GM12878 (cell line): Measurements from ENCODE around the gene WDR91. TPM values are rescaled to one million over a fixed set of nuclear protein-coding genes. Genes with fewer than 3 reads are reported as not detected.

Experiments used
- ATF7 ChIP-seq: fragments of 450-650 bp; IDR thresholded peaks from 2 replicates; pipeline ENCODE4 v1.6.1; 2016; ENCODE audit warnings: low read depth, mild to moderate bottlenecking
- CBX5 ChIP-seq: sonication (generic); IDR thresholded peaks from 2 replicates; pipeline ENCODE4 v1.6.1; 2016; ENCODE audit warnings: low read depth, moderate library complexity, mild to moderate bottlenecking, inconsistent platforms
- HCFC1 ChIP-seq: fragments of 150-350 bp; IDR thresholded peaks from 2 replicates; pipeline ENCODE4 v1.6.1; 2014; ENCODE audit warnings: low read length
- IKZF1 ChIP-seq: fragments of 450-650 bp; conservative IDR thresholded peaks from 2 replicates; pipeline ENCODE4 v1.6.1; 2017; ENCODE audit warnings: antibody characterized with exemption, mild to moderate bottlenecking
- MTA3 ChIP-seq: IDR thresholded peaks from 2 replicates; pipeline ENCODE4 v1.6.1; 2012; ENCODE audit warnings: low read length, inconsistent platforms, borderline replicate concordance
- MYB ChIP-seq: fragments of 150-350 bp; IDR thresholded peaks from 2 replicates; pipeline ENCODE4 v1.6.1; 2014; ENCODE audit warnings: mild to moderate bottlenecking, low read depth, low read length, borderline replicate concordance
- NRF1 ChIP-seq: conservative IDR thresholded peaks from 2 replicates; pipeline ENCODE4 v1.6.1; 2011; ENCODE audit warnings: mild to moderate bottlenecking, low read depth, low read length, improper control_type of control experiment
- PML ChIP-seq: IDR thresholded peaks from 2 replicates; pipeline ENCODE4 v1.6.1; 2012; ENCODE audit warnings: low read length, inconsistent platforms
- RAD51 ChIP-seq: fragments of 450-650 bp; IDR thresholded peaks from 2 replicates; pipeline ENCODE4 v1.6.1; 2016; ENCODE audit warnings: moderate library complexity, mild to moderate bottlenecking, inconsistent platforms
- RELA ChIP-seq: fragments of 450-650 bp; IDR thresholded peaks from 2 replicates; pipeline ENCODE4 v1.8.0; 2014; ENCODE audit warnings: borderline replicate concordance; ENCODE audit not compliant: partially characterized antibody
- SMAD1 ChIP-seq: fragments of 450-650 bp; IDR thresholded peaks from 2 replicates; pipeline ENCODE4 v1.6.1; 2018; ENCODE audit warnings: mild to moderate bottlenecking, low read depth; ENCODE audit not compliant: partially characterized antibody
- SPI1 ChIP-seq: IDR thresholded peaks from 2 replicates; pipeline ENCODE4 v1.6.1; 2011; ENCODE audit warnings: low read depth, mild to moderate bottlenecking, low read length, moderate library complexity, borderline replicate concordance; ENCODE audit not compliant: insufficient read depth
- polyA plus RNA-seq, 11 experiments: library from polyadenylated mRNA; depleted of rRNA in 4 of 11; unstranded in 6 of 11; stranded (reverse) in 5 of 11; fragments of >200 nt; fragmentation: Nextera tagmentation in 4 of 11; fragmentation: Illumina TruSeq in 1 of 11; extraction: Ambion mirVana in 4 of 11; extraction: Trizol in 1 of 11; gene quantifications; 1 replicate in 1 of 11; 2 replicates in 10 of 11; pipeline versions ENCODE4 v1.2.1 to v1.2.3, GENCODE V29; 2011 to 2016; ENCODE audit warnings: inconsistent platforms in 2 of 11, missing spikeins in 2 of 11, low read depth in 1 of 11
- total RNA-seq, 4 experiments: library from RNA; depleted of rRNA in 3 of 4; stranded (reverse); fragments of >200 nt in 3 of 4; fragmentation: Illumina TruSeq in 1 of 4; extraction: Trizol in 1 of 4; gene quantifications; 2 replicates each; pipeline versions ENCODE4 v1.2.1 to v1.2.3, GENCODE V29; 2013 to 2021
- TF ChIP-seq, protein P1 (sequence below): fragments of 450-650 bp; IDR thresholded peaks from 2 replicates; pipeline ENCODE4 v1.6.1; 2018; ENCODE audit warnings: mild to moderate bottlenecking, low read depth, moderate library complexity; ENCODE audit not compliant: partially characterized antibody
- TF ChIP-seq, protein P2 (sequence below): IDR thresholded peaks from 2 replicates; pipeline ENCODE4 v1.6.1; 2012; ENCODE audit warnings: improper control_type of control experiment, low read depth, low read length; ENCODE audit not compliant: insufficient replicate concordance
- TF ChIP-seq, protein P3 (sequence below): fragments of 450-650 bp; IDR thresholded peaks from 2 replicates; pipeline ENCODE4 v1.6.1; 2017; ENCODE audit warnings: mild to moderate bottlenecking, low read depth, inconsistent platforms; ENCODE audit not compliant: poor library complexity, severe bottlenecking
- TF ChIP-seq, protein P4 (sequence below): fragments of 450-650 bp; IDR thresholded peaks from 2 replicates; pipeline ENCODE4 v1.6.1; 2017; ENCODE audit warnings: mild to moderate bottlenecking, moderate library complexity

The WDR91 gene
- total and polyA plus RNA-seq, 10 of the 15 experiments (the other 5 are each of a cell fraction or from before 2014, with no cell fraction given): 7.6 to 83.3 (median 16.5) TPM

DNA sequence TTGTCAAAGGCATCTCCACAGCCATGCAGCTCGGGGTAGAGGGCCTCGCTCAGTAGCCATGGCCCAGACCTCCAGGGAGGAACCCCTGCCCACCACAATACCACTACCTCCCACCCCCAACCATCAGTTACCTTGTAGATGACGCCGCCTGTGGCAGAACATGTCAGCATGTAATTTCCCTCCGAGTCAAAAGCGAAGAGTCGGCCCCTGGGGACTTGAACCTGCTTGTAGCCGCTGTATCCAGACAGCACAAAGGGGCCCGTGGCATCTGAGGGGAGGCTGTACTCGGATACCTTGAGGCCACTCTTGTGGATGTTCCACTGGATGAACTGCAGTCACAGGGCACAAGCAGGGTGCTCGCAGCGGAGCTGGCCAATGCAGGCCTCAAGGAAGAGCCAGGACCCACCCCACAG lies 24.5 kb downstream of the WDR91 start (continued):
- TF ChIP-seq MYB (no peak), SPI1 (peak; percentile 69; the same call in 1 of the 2 replicates), NRF1 (no peak), RELA (peak; percentile 100), IKZF1 (peak; percentile 90), ATF7 (peak; percentile 91), CBX5 (no peak), PML (peak; percentile 50; the same call in 1 of the 2 replicates), SMAD1 (peak; percentile 79), MTA3 (no peak), HCFC1 (peak; percentile 12; the same call in 1 of the 2 replicates), RAD51 (peak; percentile 23; the same call in 1 of the 2 replicates)
- TF ChIP-seq, protein P1, sequence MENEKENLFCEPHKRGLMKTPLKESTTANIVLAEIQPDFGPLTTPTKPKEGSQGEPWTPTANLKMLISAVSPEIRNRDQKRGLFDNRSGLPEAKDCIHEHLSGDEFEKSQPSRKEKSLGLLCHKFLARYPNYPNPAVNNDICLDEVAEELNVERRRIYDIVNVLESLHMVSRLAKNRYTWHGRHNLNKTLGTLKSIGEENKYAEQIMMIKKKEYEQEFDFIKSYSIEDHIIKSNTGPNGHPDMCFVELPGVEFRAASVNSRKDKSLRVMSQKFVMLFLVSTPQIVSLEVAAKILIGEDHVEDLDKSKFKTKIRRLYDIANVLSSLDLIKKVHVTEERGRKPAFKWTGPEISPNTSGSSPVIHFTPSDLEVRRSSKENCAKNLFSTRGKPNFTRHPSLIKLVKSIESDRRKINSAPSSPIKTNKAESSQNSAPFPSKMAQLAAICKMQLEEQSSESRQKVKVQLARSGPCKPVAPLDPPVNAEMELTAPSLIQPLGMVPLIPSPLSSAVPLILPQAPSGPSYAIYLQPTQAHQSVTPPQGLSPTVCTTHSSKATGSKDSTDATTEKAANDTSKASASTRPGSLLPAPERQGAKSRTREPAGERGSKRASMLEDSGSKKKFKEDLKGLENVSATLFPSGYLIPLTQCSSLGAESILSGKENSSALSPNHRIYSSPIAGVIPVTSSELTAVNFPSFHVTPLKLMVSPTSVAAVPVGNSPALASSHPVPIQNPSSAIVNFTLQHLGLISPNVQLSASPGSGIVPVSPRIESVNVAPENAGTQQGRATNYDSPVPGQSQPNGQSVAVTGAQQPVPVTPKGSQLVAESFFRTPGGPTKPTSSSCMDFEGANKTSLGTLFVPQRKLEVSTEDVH: peak; percentile 49
- TF ChIP-seq, protein P2, sequence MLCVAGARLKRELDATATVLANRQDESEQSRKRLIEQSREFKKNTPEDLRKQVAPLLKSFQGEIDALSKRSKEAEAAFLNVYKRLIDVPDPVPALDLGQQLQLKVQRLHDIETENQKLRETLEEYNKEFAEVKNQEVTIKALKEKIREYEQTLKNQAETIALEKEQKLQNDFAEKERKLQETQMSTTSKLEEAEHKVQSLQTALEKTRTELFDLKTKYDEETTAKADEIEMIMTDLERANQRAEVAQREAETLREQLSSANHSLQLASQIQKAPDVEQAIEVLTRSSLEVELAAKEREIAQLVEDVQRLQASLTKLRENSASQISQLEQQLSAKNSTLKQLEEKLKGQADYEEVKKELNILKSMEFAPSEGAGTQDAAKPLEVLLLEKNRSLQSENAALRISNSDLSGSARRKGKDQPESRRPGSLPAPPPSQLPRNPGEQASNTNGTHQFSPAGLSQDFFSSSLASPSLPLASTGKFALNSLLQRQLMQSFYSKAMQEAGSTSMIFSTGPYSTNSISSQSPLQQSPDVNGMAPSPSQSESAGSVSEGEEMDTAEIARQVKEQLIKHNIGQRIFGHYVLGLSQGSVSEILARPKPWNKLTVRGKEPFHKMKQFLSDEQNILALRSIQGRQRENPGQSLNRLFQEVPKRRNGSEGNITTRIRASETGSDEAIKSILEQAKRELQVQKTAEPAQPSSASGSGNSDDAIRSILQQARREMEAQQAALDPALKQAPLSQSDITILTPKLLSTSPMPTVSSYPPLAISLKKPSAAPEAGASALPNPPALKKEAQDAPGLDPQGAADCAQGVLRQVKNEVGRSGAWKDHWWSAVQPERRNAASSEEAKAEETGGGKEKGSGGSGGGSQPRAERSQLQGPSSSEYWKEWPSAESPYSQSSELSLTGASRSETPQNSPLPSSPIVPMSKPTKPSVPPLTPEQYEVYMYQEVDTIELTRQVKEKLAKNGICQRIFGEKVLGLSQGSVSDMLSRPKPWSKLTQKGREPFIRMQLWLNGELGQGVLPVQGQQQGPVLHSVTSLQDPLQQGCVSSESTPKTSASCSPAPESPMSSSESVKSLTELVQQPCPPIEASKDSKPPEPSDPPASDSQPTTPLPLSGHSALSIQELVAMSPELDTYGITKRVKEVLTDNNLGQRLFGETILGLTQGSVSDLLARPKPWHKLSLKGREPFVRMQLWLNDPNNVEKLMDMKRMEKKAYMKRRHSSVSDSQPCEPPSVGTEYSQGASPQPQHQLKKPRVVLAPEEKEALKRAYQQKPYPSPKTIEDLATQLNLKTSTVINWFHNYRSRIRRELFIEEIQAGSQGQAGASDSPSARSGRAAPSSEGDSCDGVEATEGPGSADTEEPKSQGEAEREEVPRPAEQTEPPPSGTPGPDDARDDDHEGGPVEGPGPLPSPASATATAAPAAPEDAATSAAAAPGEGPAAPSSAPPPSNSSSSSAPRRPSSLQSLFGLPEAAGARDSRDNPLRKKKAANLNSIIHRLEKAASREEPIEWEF: no peak
- TF ChIP-seq, protein P3, sequence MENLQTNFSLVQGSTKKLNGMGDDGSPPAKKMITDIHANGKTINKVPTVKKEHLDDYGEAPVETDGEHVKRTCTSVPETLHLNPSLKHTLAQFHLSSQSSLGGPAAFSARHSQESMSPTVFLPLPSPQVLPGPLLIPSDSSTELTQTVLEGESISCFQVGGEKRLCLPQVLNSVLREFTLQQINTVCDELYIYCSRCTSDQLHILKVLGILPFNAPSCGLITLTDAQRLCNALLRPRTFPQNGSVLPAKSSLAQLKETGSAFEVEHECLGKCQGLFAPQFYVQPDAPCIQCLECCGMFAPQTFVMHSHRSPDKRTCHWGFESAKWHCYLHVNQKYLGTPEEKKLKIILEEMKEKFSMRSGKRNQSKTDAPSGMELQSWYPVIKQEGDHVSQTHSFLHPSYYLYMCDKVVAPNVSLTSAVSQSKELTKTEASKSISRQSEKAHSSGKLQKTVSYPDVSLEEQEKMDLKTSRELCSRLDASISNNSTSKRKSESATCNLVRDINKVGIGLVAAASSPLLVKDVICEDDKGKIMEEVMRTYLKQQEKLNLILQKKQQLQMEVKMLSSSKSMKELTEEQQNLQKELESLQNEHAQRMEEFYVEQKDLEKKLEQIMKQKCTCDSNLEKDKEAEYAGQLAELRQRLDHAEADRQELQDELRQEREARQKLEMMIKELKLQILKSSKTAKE: peak; percentile 96
- TF ChIP-seq, protein P4, sequence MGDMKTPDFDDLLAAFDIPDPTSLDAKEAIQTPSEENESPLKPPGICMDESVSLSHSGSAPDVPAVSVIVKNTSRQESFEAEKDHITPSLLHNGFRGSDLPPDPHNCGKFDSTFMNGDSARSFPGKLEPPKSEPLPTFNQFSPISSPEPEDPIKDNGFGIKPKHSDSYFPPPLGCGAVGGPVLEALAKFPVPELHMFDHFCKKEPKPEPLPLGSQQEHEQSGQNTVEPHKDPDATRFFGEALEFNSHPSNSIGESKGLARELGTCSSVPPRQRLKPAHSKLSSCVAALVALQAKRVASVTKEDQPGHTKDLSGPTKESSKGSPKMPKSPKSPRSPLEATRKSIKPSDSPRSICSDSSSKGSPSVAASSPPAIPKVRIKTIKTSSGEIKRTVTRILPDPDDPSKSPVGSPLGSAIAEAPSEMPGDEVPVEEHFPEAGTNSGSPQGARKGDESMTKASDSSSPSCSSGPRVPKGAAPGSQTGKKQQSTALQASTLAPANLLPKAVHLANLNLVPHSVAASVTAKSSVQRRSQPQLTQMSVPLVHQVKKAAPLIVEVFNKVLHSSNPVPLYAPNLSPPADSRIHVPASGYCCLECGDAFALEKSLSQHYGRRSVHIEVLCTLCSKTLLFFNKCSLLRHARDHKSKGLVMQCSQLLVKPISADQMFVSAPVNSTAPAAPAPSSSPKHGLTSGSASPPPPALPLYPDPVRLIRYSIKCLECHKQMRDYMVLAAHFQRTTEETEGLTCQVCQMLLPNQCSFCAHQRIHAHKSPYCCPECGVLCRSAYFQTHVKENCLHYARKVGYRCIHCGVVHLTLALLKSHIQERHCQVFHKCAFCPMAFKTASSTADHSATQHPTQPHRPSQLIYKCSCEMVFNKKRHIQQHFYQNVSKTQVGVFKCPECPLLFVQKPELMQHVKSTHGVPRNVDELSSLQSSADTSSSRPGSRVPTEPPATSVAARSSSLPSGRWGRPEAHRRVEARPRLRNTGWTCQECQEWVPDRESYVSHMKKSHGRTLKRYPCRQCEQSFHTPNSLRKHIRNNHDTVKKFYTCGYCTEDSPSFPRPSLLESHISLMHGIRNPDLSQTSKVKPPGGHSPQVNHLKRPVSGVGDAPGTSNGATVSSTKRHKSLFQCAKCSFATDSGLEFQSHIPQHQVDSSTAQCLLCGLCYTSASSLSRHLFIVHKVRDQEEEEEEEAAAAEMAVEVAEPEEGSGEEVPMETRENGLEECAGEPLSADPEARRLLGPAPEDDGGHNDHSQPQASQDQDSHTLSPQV: peak; percentile 66; the same call in 1 of the 2 replicates
